IMR-90 (cell line): Measurements from ENCODE around the gene IL5RA. TPM values are rescaled to one million over a fixed set of nuclear protein-coding genes. Genes with fewer than 3 reads are reported as not detected.

Experiments used
- ATAC-seq: fragments of 200-7000 bp; cut with Tn5 transposase; 2 replicates; pipeline ENCODE4 v1.9.1; 2020; ENCODE audit warnings: low read depth, mild to moderate bottlenecking, moderate library complexity
- BruUV-seq: library from RNA; stranded (reverse); fragments of 400-500 nt; replicated peaks from 2 replicates; lab custom pipeline; 2021; lab: Mats Ljungman, UMichigan
- CTCF ChIA-PET: fragments of 300-600 bp; formaldehyde crosslinking; extraction: SDS; loops from one replicate; lab custom pipeline; 2021; ENCODE audit warnings: antibody characterized with exemption; lab: Yijun Ruan, JAX
- POLR2A ChIA-PET: fragments of 300-600 bp; sonication (Branson Sonifier 250); formaldehyde crosslinking; loops from one replicate; lab custom pipeline; 2022; ENCODE audit warnings: antibody characterized with exemption; ENCODE audit not compliant: unreplicated experiment; lab: Charles Lee
- DNase-seq: peaks from one replicate; pipeline ENCODE4 v3.0.0; 2013
- H2AFZ ChIP-seq: replicated peaks from 2 replicates; pipeline ENCODE3; 2013; ENCODE audit warnings: low read length, mild to moderate bottlenecking; ENCODE audit not compliant: poor library complexity
- H2AK5ac ChIP-seq: 2 replicates; pipeline ENCODE4 v1.6.1; 2013; ENCODE audit warnings: low read depth, low read length, inconsistent platforms
- H2AK9ac ChIP-seq: replicated peaks from 2 replicates; pipeline ENCODE3; 2013; ENCODE audit warnings: mild to moderate bottlenecking, low read depth, low read length, moderate library complexity; ENCODE audit not compliant: poor library complexity
- H2BK120ac ChIP-seq: 2 replicates; pipeline ENCODE4 v1.6.1; 2013; ENCODE audit warnings: low read depth, low read length, inconsistent platforms
- H2BK15ac ChIP-seq: 3 replicates; pipeline ENCODE4 v1.6.1; 2013; ENCODE audit warnings: low read depth, low read length, inconsistent platforms
- H2BK20ac ChIP-seq: 2 replicates; pipeline ENCODE4 v1.6.1; 2013; ENCODE audit warnings: low read depth, mild to moderate bottlenecking, inconsistent platforms, low read length, moderate library complexity
- H2BK5ac ChIP-seq: 2 replicates; pipeline ENCODE4 v1.6.1; 2013; ENCODE audit warnings: mild to moderate bottlenecking, low read depth, low read length, inconsistent platforms; ENCODE audit not compliant: poor library complexity, severe bottlenecking
- H3K14ac ChIP-seq: replicated peaks from 2 replicates; pipeline ENCODE4 v1.6.1; 2013; ENCODE audit warnings: low read depth, low read length, inconsistent platforms
- H3K18ac ChIP-seq: 2 replicates; pipeline ENCODE4 v1.6.1; 2013; ENCODE audit warnings: low read depth, low read length, control low read depth
- H3K23ac ChIP-seq: 2 replicates; pipeline ENCODE4 v1.6.1; 2013; ENCODE audit warnings: low read depth, low read length, inconsistent platforms
- H3K27ac ChIP-seq: 2 replicates; pipeline ENCODE4 v1.5.1; 2013; ENCODE audit warnings: mild to moderate bottlenecking, control low read depth, low read length; ENCODE audit not compliant: insufficient read depth
- H3K27me3 ChIP-seq: 2 replicates; pipeline ENCODE4 v1.6.1; 2013; ENCODE audit warnings: low read length; ENCODE audit not compliant: control insufficient read depth, insufficient read depth
- H3K36me3 ChIP-seq: 2 replicates; pipeline ENCODE4 v1.6.1; 2013; ENCODE audit warnings: low read length, mixed read lengths; ENCODE audit not compliant: control insufficient read depth, insufficient read depth
- H3K4ac ChIP-seq: 2 replicates; pipeline ENCODE4 v1.6.1; 2013; ENCODE audit warnings: low read depth, low read length, inconsistent platforms
- H3K4me1 ChIP-seq: 2 replicates; pipeline ENCODE4 v1.6.1; 2013; ENCODE audit warnings: low read length, mixed read lengths; ENCODE audit not compliant: control insufficient read depth, insufficient read depth
- H3K4me2 ChIP-seq: 2 replicates; pipeline ENCODE4 v1.6.1; 2013; ENCODE audit warnings: low read depth, mild to moderate bottlenecking, control low read depth, low read length, moderate library complexity
- H3K4me3 ChIP-seq: 2 replicates; pipeline ENCODE4 v1.5.1; 2013; ENCODE audit warnings: low read depth, mild to moderate bottlenecking, control low read depth, low read length, moderate library complexity; ENCODE audit not compliant: insufficient read depth
- H3K56ac ChIP-seq: 2 replicates; pipeline ENCODE4 v1.6.1; 2013; ENCODE audit warnings: low read length, inconsistent platforms; ENCODE audit not compliant: insufficient read depth; ENCODE audit errors: extremely low read depth
- H3K79me1 ChIP-seq, 2 experiments: 2 replicates each; pipeline ENCODE4 v1.6.1; 2013; ENCODE audit warnings: low read length in 2 of 2, inconsistent platforms in 1 of 2, low read depth in 1 of 2
- H3K9ac ChIP-seq: 2 replicates; pipeline ENCODE4 v1.6.1; 2013; ENCODE audit warnings: low read depth, low read length, control low read depth
- H3K9me1 ChIP-seq: 2 replicates; pipeline ENCODE4 v1.6.1; 2013; ENCODE audit warnings: low read length, inconsistent platforms; ENCODE audit not compliant: insufficient read depth
- H3K9me3 ChIP-seq: 2 replicates; pipeline ENCODE4 v1.6.1; 2013; ENCODE audit warnings: low read length; ENCODE audit not compliant: control insufficient read depth, insufficient read depth
- H4K20me1 ChIP-seq: 2 replicates; pipeline ENCODE4 v1.6.1; 2013; ENCODE audit warnings: low read length, inconsistent platforms; ENCODE audit not compliant: insufficient read depth
- H4K5ac ChIP-seq: 2 replicates; pipeline ENCODE4 v1.6.1; 2013; ENCODE audit warnings: mild to moderate bottlenecking, low read depth, low read length, control low read depth
- H4K8ac ChIP-seq, 2 experiments: 2 replicates each; pipeline ENCODE4 v1.6.1; 2013; ENCODE audit warnings: low read depth in 2 of 2, low read length in 2 of 2, control low read depth in 1 of 2, inconsistent platforms in 1 of 2
- H4K91ac ChIP-seq: 2 replicates; pipeline ENCODE4 v1.6.1; 2013; ENCODE audit warnings: low read depth, low read length, inconsistent platforms; ENCODE audit not compliant: insufficient read depth
- BHLHE40 ChIP-seq: fragments of 150-350 bp; IDR thresholded peaks from 2 replicates; pipeline ENCODE4 v1.6.1; 2016; ENCODE audit warnings: mild to moderate bottlenecking, low read depth, low read length
- CEBPB ChIP-seq: IDR thresholded peaks from 2 replicates; pipeline ENCODE4 v1.6.1; 2012; ENCODE audit warnings: low read depth, low read length, improper control_type of control experiment
- CHD1 ChIP-seq: IDR thresholded peaks from 2 replicates; pipeline ENCODE4 v1.6.1; 2012; ENCODE audit warnings: low read depth, low read length, improper control_type of control experiment
- CTCF ChIP-seq: conservative IDR thresholded peaks from 2 replicates; pipeline ENCODE4 v1.5.1; 2012; ENCODE audit warnings: mild to moderate bottlenecking, low read depth, low read length, improper control_type of control experiment
- ELK1 ChIP-seq: fragments of 150-350 bp; IDR thresholded peaks from 2 replicates; pipeline ENCODE4 v1.6.1; 2016; ENCODE audit warnings: low read depth, mild to moderate bottlenecking, low read length, moderate library complexity, borderline replicate concordance
- FOS ChIP-seq: fragments of 150-350 bp; IDR thresholded peaks from 2 replicates; pipeline ENCODE4 v1.6.1; 2016; ENCODE audit warnings: low read depth, low read length
- MAFK ChIP-seq: IDR thresholded peaks from 2 replicates; pipeline ENCODE4 v1.6.1; 2012; ENCODE audit warnings: low read depth, low read length, improper control_type of control experiment
- MAZ ChIP-seq: IDR thresholded peaks from 2 replicates; pipeline ENCODE4 v1.6.1; 2012; ENCODE audit warnings: low read depth, mild to moderate bottlenecking, low read length, improper control_type of control experiment, moderate library complexity, borderline replicate concordance
- MXI1 ChIP-seq: IDR thresholded peaks from 2 replicates; pipeline ENCODE4 v1.6.1; 2012; ENCODE audit warnings: low read depth, mild to moderate bottlenecking, low read length, moderate library complexity, borderline replicate concordance
- NFE2L2 ChIP-seq: fragments of 150-350 bp; IDR thresholded peaks from 2 replicates; pipeline ENCODE4 v1.6.1; 2016; ENCODE audit warnings: low read depth, mild to moderate bottlenecking, low read length
- POLR2A ChIP-seq: IDR thresholded peaks from 2 replicates; pipeline ENCODE4 v1.6.1; 2012; ENCODE audit warnings: mild to moderate bottlenecking, low read depth, low read length
- RAD21 ChIP-seq: IDR thresholded peaks from 2 replicates; pipeline ENCODE4 v1.6.1; 2012; ENCODE audit warnings: low read length, improper control_type of control experiment
- RCOR1 ChIP-seq: IDR thresholded peaks from 2 replicates; pipeline ENCODE4 v1.6.1; 2012; ENCODE audit warnings: mild to moderate bottlenecking, low read length, improper control_type of control experiment; ENCODE audit not compliant: insufficient replicate concordance
- RFX5 ChIP-seq: IDR thresholded peaks from 2 replicates; pipeline ENCODE4 v1.8.0; 2012; ENCODE audit warnings: low read depth, mild to moderate bottlenecking, low read length, moderate library complexity
- SMC3 ChIP-seq: fragments of 150-350 bp; IDR thresholded peaks from 2 replicates; pipeline ENCODE4 v1.6.1; 2016; ENCODE audit warnings: low read depth, mild to moderate bottlenecking, antibody characterized with exemption, low read length, moderate library complexity
- USF2 ChIP-seq: fragments of 150-350 bp; IDR thresholded peaks from 2 replicates; pipeline ENCODE4 v1.6.1; 2017; ENCODE audit warnings: mild to moderate bottlenecking, antibody characterized with exemption, low read length, low read depth
- WGBS, 2 experiments: methylation state at CpG; one replicate each; pipeline versions ENCODE4 v1.1.5 to v1.1.7; 2013; ENCODE audit warnings: missing lambda C conversion rate in 2 of 2; ENCODE audit not compliant: insufficient read length in 1 of 2; ENCODE audit errors: extremely low coverage in 2 of 2; 5-methylcytosine and 5-hydroxymethylcytosine counted together
- dilution Hi-C: fragments of 300-500 bp; cut with HindIII; formaldehyde crosslinking; loops from one replicate; pipeline ENCODE4 v1.14.3; 2018; ENCODE audit warnings: low sequenced_read_pairs; ENCODE audit not compliant: unreplicated experiment
- in situ Hi-C: fragments of 300-500 bp; cut with MboI; formaldehyde crosslinking; loops from 3 replicates; pipeline ENCODE4 v1.14.3; 2019; ENCODE audit warnings: low sequenced_read_pairs, inconsistent platforms, mixed read lengths
- intact Hi-C: fragments of 100-400 bp; cut with micrococcal nuclease; formaldehyde crosslinking; loops from 2 replicates; pipeline ENCODE4 v1.10.0; 2022
- polyA plus RNA-seq, 3 experiments: library from polyadenylated mRNA; depleted of rRNA; stranded (reverse); fragments of >200 nt; gene quantifications; 2 replicates each; pipeline ENCODE4 v1.2.3, GENCODE V29; 2012; ENCODE audit warnings: low replicate concordance in 1 of 3
- total RNA-seq: library from RNA; depleted of rRNA; stranded (reverse); fragments of >200 nt; gene quantifications from 2 replicates; pipeline ENCODE4 v1.2.3, GENCODE V29; 2012

IL5RA gene
- total and polyA plus RNA-seq, 2 of the 4 experiments (the other 2 are of a cell fraction) = not detected

- WGBS, 2 experiments = 65% methylated on average over 2 of the region's 3 CpGs; no CpG with 5 or more reads in 1 of the 2 experiments
- ATAC-seq (no peak), DNase-seq (no peak)
- intact Hi-C loops = no loop called here
- H3K56ac ChIP-seq = no peak overlapping the region
- H3K4me1 ChIP-seq = no peaks in the 10 kb centered on the region
- no TSS peak for BruUV-seq
- no peak overlapping the region for H4K8ac ChIP-seq
- no peak overlapping the region for H3K23ac ChIP-seq
- no peak overlapping the region for H2BK120ac ChIP-seq
- H2AFZ ChIP-seq = no peak overlapping the region
- H3K27me3 ChIP-seq = no peaks in the 10 kb centered on the region
- H3K4me3 ChIP-seq = no peak overlapping the region
- H4K91ac ChIP-seq = no peak overlapping the region
- dilution Hi-C loops = no loop called here
- H3K27ac ChIP-seq = no peak overlapping the region
- H2BK20ac ChIP-seq = no peak overlapping the region
- no peak overlapping the region for H3K14ac ChIP-seq
- ChIA-PET CTCF (no interaction called here), POLR2A (no interaction called here)
- H3K36me3 ChIP-seq = no peaks in the 10 kb centered on the region
- TF ChIP-seq CHD1 = no peak
- no peak for TF ChIP-seq BHLHE40
- TF ChIP-seq MAZ = no peak
- TF ChIP-seq RAD21 = no peak
- TF ChIP-seq MAFK = no peak
- no peak for TF ChIP-seq RFX5
- no peak for TF ChIP-seq CTCF
- no peak for TF ChIP-seq CEBPB
- no peak for TF ChIP-seq MXI1
- TF ChIP-seq ELK1 = no peak
- no peak for TF ChIP-seq SMC3
- no peak for TF ChIP-seq POLR2A
- no peak for TF ChIP-seq RCOR1
- no peak for TF ChIP-seq FOS
- TF ChIP-seq NFE2L2 = no peak
- no peak for TF ChIP-seq USF2
- no peaks in the 10 kb centered on the region for H3K9me1 ChIP-seq
- no peak overlapping the region for H2AK5ac ChIP-seq
- no peak overlapping the region for H3K4ac ChIP-seq
- no peak overlapping the region for H3K4me2 ChIP-seq
- no peak overlapping the region for H4K5ac ChIP-seq
- no peak overlapping the region for H2BK5ac ChIP-seq
- H3K9ac ChIP-seq = no peak overlapping the region
- no peaks in the 10 kb centered on the region for H4K20me1 ChIP-seq
- in situ Hi-C loops = no loop called here
- H2BK15ac ChIP-seq = no peak overlapping the region
- H3K18ac ChIP-seq = no peak overlapping the region
- peaks cover 2% of the 10 kb centered on the region; the same call in 1 of the 2 replicates for H3K9me3 ChIP-seq
- no peaks in the 10 kb centered on the region for H3K79me1 ChIP-seq
- H2AK9ac ChIP-seq = no peak overlapping the region
Observed at GRCh38 chr3:3084890-3085289, 25.3 kb downstream of the IL5RA start.
